Mesendoderm (in vitro differentiated cells): ENCODE measurements around the gene LARP7.
"Not testable (repeated sequence)": the region's sequence is repeated elsewhere in the genome, so short reads cannot be mapped to it uniquely, and the experiment has no call there.

Experiments
- DNase-seq: peaks from one replicate; pipeline ENCODE4 v3.0.0; 2013
- H2AK5ac ChIP-seq: 2 replicates; pipeline ENCODE4 v1.6.1; 2013; ENCODE audit warnings: low read length, inconsistent platforms
- H2BK120ac ChIP-seq: 2 replicates; pipeline ENCODE4 v1.6.1; 2013; ENCODE audit warnings: low read depth, mild to moderate bottlenecking, low read length, moderate library complexity, mixed read lengths
- H2BK15ac ChIP-seq: replicated peaks from 2 replicates; pipeline ENCODE4 v1.6.1; 2013; ENCODE audit warnings: low read depth, mild to moderate bottlenecking, moderate library complexity
- H2BK5ac ChIP-seq: 2 replicates; pipeline ENCODE4 v1.6.1; 2013; ENCODE audit warnings: low read length, inconsistent platforms
- H3K18ac ChIP-seq: 2 replicates; pipeline ENCODE4 v1.6.1; 2013; ENCODE audit warnings: mild to moderate bottlenecking, low read length, mixed read lengths
- H3K23ac ChIP-seq: one replicate; pipeline ENCODE4 v1.6.1; 2013; ENCODE audit warnings: low read length
- H3K27ac ChIP-seq: 2 replicates; pipeline ENCODE4 v1.5.1; 2013; ENCODE audit warnings: low read depth, mild to moderate bottlenecking, inconsistent platforms, low read length, moderate library complexity
- H3K27me3 ChIP-seq: 2 replicates; pipeline ENCODE4 v1.6.1; 2013; ENCODE audit warnings: low read length, control low read depth, mild to moderate bottlenecking, inconsistent platforms; ENCODE audit not compliant: insufficient read depth, poor library complexity
- H3K36me3 ChIP-seq: 2 replicates; pipeline ENCODE4 v1.6.1; 2013; ENCODE audit warnings: low read length, inconsistent platforms; ENCODE audit not compliant: control insufficient read depth, insufficient read depth
- H3K4ac ChIP-seq: one replicate; pipeline ENCODE4 v1.6.1; 2013; ENCODE audit warnings: low read depth, mild to moderate bottlenecking, low read length, moderate library complexity
- H3K4me1 ChIP-seq: 2 replicates; pipeline ENCODE4 v1.6.1; 2013; ENCODE audit warnings: low read depth, low read length, inconsistent platforms; ENCODE audit not compliant: control insufficient read depth
- H3K4me2 ChIP-seq: 2 replicates; pipeline ENCODE4 v1.6.1; 2013; ENCODE audit warnings: low read length
- H3K4me3 ChIP-seq: 2 replicates; pipeline ENCODE4 v1.5.1; 2013; ENCODE audit warnings: mild to moderate bottlenecking, low read length
- H3K56ac ChIP-seq: one replicate; pipeline ENCODE4 v1.6.1; 2013; ENCODE audit warnings: low read length
- H3K79me1 ChIP-seq: 2 replicates; pipeline ENCODE4 v1.6.1; 2013; ENCODE audit warnings: low read length, inconsistent platforms
- H3K79me2 ChIP-seq: 2 replicates; pipeline ENCODE4 v1.6.1; 2013; ENCODE audit warnings: mild to moderate bottlenecking, low read length; ENCODE audit not compliant: control insufficient read depth, insufficient read depth
- H3K9ac ChIP-seq: 2 replicates; pipeline ENCODE4 v1.6.1; 2013; ENCODE audit warnings: low read length, inconsistent platforms
- H4K5ac ChIP-seq: one replicate; pipeline ENCODE4 v1.6.1; 2013; ENCODE audit warnings: low read length
- H4K8ac ChIP-seq: one replicate; pipeline ENCODE4 v1.6.1; 2013; ENCODE audit warnings: low read depth, mild to moderate bottlenecking, control low read depth, low read length, moderate library complexity
- WGBS: extraction: QIAGEN DNeasy Blood & Tissue Kit; methylation state at CpG from one replicate; pipeline ENCODE4 v1.1.7; 2013; ENCODE audit warnings: low lambda C conversion rate, missing lambda C conversion rate; ENCODE audit not compliant: insufficient coverage; ENCODE audit errors: extremely low coverage; 5-methylcytosine and 5-hydroxymethylcytosine counted together

The LARP7 gene

GRCh38 chr4:112655270-112655669 lies 18.3 kb downstream of the LARP7 start:
- no peaks in the 10 kb centered on the region for H3K27me3 ChIP-seq
- H3K18ac ChIP-seq: peak overlapping the region; percentile 98
- H4K5ac ChIP-seq: peak overlapping the region; percentile 71
- DNase-seq: peak; percentile 69
- H4K8ac ChIP-seq: no peak overlapping the region
- no peaks in the 10 kb centered on the region for H3K79me2 ChIP-seq
- peaks cover 8% of the 10 kb centered on the region for H3K4me1 ChIP-seq
- H2AK5ac ChIP-seq: peak overlapping the region; percentile 73
- H3K9ac ChIP-seq: peak overlapping the region; percentile 50
- H2BK15ac ChIP-seq: peak overlapping the region; percentile 46
- peak overlapping the region; percentile 24 for H3K4ac ChIP-seq
- no CpG with 5 or more reads among the region's 5 CpGs for WGBS
- no peaks in the 10 kb centered on the region for H3K36me3 ChIP-seq
- no peaks in the 10 kb centered on the region for H3K79me1 ChIP-seq
- no peak overlapping the region for H3K23ac ChIP-seq
- H2BK5ac ChIP-seq: peak overlapping the region; percentile 81
- no peak overlapping the region for H3K4me2 ChIP-seq
- H3K4me3 ChIP-seq: no peak overlapping the region
- H3K56ac ChIP-seq: peak overlapping the region; percentile 74
- H3K27ac ChIP-seq: peak overlapping the region; percentile 84
- peak overlapping the region; percentile 98 for H2BK120ac ChIP-seq

- not testable (repeated sequence) for H3K79me2 ChIP-seq, H4K5ac ChIP-seq, H3K4me1 ChIP-seq, H3K4me3 ChIP-seq, H3K4me2 ChIP-seq, DNase-seq, H3K9ac ChIP-seq, H3K27me3 ChIP-seq, H3K23ac ChIP-seq, H3K79me1 ChIP-seq, H2BK15ac ChIP-seq, H2AK5ac ChIP-seq, H3K36me3 ChIP-seq
- peak overlapping the region; percentile 98 for H3K18ac ChIP-seq
- H3K56ac ChIP-seq: peak overlapping the region; percentile 74
- H4K8ac ChIP-seq: peak overlapping the region; percentile 93
- peak overlapping the region; percentile 84 for H3K4ac ChIP-seq
- no CpG with 5 or more reads among the region's 5 CpGs for WGBS
- H2BK120ac ChIP-seq: peak overlapping the region; percentile 92
- peak overlapping the region; percentile 81 for H2BK5ac ChIP-seq
- H3K27ac ChIP-seq: peak overlapping the region; percentile 84
These were observed 19.2 kb downstream of the LARP7 start for GRCh38 chr4:112656115-112656514.

- Histone ChIP-seq H2BK15ac (no peak overlapping the region), H2BK120ac (no peak overlapping the region), H3K9ac (no peak overlapping the region), H3K18ac (no peak overlapping the region), H3K27ac (no peak overlapping the region), H2BK5ac (no peak overlapping the region), H3K36me3 (no peaks in the 10 kb centered on the region), H3K4me1 (no peaks in the 10 kb centered on the region), H4K8ac (no peak overlapping the region), H3K79me1 (no peaks in the 10 kb centered on the region), H2AK5ac (peak overlapping the region; percentile 50), H3K23ac (no peak overlapping the region), H3K4me3 (no peak overlapping the region), H3K4me2 (no peak overlapping the region), H3K79me2 (no peaks in the 10 kb centered on the region), H4K5ac (no peak overlapping the region), H3K27me3 (no peaks in the 10 kb centered on the region), H3K56ac (no peak overlapping the region), H3K4ac (no peak overlapping the region)
- DNase-seq: no peak
- WGBS: no CpG with 5 or more reads among the region's 2 CpGs
These were observed 27.7 kb downstream of the LARP7 start for GRCh38 chr4:112664611-112665010.

- no peak overlapping the region for H3K9ac ChIP-seq
- H3K4me3 ChIP-seq: no peak overlapping the region
- no peak overlapping the region for H2BK15ac ChIP-seq
- no peaks in the 10 kb centered on the region for H3K4me1 ChIP-seq
- H2BK5ac ChIP-seq: peak overlapping the region; percentile 35
- no CpG with 5 or more reads among the region's 3 CpGs for WGBS
- H3K27me3 ChIP-seq: no peaks in the 10 kb centered on the region
- no peak for DNase-seq
- H3K79me2 ChIP-seq: no peaks in the 10 kb centered on the region
- no peak overlapping the region for H4K8ac ChIP-seq
- H3K36me3 ChIP-seq: no peaks in the 10 kb centered on the region
- no peak overlapping the region for H3K23ac ChIP-seq
- no peak overlapping the region for H4K5ac ChIP-seq
- H3K4ac ChIP-seq: no peak overlapping the region
- H3K27ac ChIP-seq: no peak overlapping the region
- H2BK120ac ChIP-seq: no peak overlapping the region
- no peak overlapping the region for H3K4me2 ChIP-seq
- no peak overlapping the region for H2AK5ac ChIP-seq
- no peaks in the 10 kb centered on the region for H3K79me1 ChIP-seq
- H3K18ac ChIP-seq: peak overlapping the region; percentile 80
- H3K56ac ChIP-seq: peak overlapping the region; percentile 54
These were observed 31.2 kb downstream of the LARP7 start for GRCh38 chr4:112668131-112668530.

GRCh38 chr4:112673076-112673475 lies 36.1 kb downstream of the LARP7 start:
- H3K27me3 ChIP-seq: no peaks in the 10 kb centered on the region
- peak overlapping the region; percentile 74 for H2BK15ac ChIP-seq
- no peak overlapping the region for H2BK5ac ChIP-seq
- no peak for DNase-seq
- no peak overlapping the region for H3K18ac ChIP-seq
- H3K56ac ChIP-seq: no peak overlapping the region
- no peak overlapping the region for H3K4me3 ChIP-seq
- H3K9ac ChIP-seq: no peak overlapping the region
- H3K4me2 ChIP-seq: no peak overlapping the region
- H3K4ac ChIP-seq: no peak overlapping the region
- no peaks in the 10 kb centered on the region for H3K36me3 ChIP-seq
- H3K79me2 ChIP-seq: no peaks in the 10 kb centered on the region
- H2BK120ac ChIP-seq: no peak overlapping the region
- no peak overlapping the region for H3K27ac ChIP-seq
- no peak overlapping the region for H2AK5ac ChIP-seq
- H4K8ac ChIP-seq: no peak overlapping the region
- H3K4me1 ChIP-seq: peaks cover 3% of the 10 kb centered on the region
- no peak overlapping the region for H3K23ac ChIP-seq
- H4K5ac ChIP-seq: no peak overlapping the region
- H3K79me1 ChIP-seq: no peaks in the 10 kb centered on the region

- Histone ChIP-seq H2AK5ac (no peak overlapping the region), H3K4me2 (no peak overlapping the region), H4K5ac (no peak overlapping the region), H2BK120ac (peak overlapping the region; percentile 61), H3K4me1 (peaks cover 3% of the 10 kb centered on the region), H3K9ac (no peak overlapping the region), H3K56ac (no peak overlapping the region), H4K8ac (no peak overlapping the region), H3K27ac (no peak overlapping the region), H2BK5ac (no peak overlapping the region), H3K4me3 (no peak overlapping the region), H3K18ac (peak overlapping the region; percentile 51), H3K23ac (no peak overlapping the region), H3K36me3 (no peaks in the 10 kb centered on the region), H2BK15ac (peak overlapping the region; percentile 74), H3K4ac (no peak overlapping the region), H3K27me3 (no peaks in the 10 kb centered on the region), H3K79me1 (no peaks in the 10 kb centered on the region), H3K79me2 (no peaks in the 10 kb centered on the region)
- no peak for DNase-seq
- no CpG with 5 or more reads among the region's 1 CpG for WGBS
These were observed 36.7 kb downstream of the LARP7 start for GRCh38 chr4:112673686-112674085.
